ENCODE data around the gene OTULIN. TPM values are rescaled to one million over a fixed set of nuclear protein-coding genes. Genes with fewer than 3 reads are reported as not detected.
A peak's percentile ranks its signal among the peaks of the same experiment; 100 is the strongest.

OTULIN gene
- total RNA-seq, 4 donors from 2014 or later: 23.9 to 38.6 (median 34.5) TPM

DNA sequence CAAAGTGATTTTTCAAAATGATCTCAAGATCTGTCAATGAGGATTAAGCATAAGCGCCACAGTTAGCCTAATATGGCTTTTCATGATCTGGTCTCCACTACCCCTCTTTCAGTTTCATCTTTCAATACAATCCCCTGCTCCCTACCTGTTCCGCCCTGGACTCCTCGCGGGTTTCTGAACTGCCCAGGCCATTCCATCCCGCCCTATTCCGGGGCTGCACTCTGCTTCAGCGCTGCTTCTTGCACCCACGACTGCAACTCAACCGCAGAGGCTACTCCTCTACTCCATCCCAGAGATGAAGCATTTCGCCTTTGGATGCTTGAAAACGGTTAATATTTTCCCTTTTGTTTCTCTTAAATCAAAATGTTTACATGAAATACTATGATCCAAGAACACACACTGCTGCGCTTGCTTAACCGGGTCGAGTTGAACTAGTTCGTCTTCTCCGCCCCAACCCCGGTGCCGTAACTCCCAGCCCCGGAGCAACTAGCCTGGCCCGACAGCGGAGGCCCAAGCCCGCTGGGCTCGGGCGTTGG lies 716 bp upstream of the OTULIN start:
- Histone ChIP-seq H3K27me3 (no peaks in the 10 kb centered on the region), H3K4me1 (peaks cover 28 to 83% (median 45%) of the 10 kb centered on the region in 3 donors), H3K4me3 (peak overlapping the region; percentile 68 to 93 (median 80)), H3K27ac (peak overlapping the region; percentile 91 to 99 (median 97)), H3K9me3 (no peaks in the 10 kb centered on the region), H3K36me3 (peaks cover 0 to 7% (median 0%) of the 10 kb centered on the region in 3 donors)
- no peak for DNase-seq
- 2 to 3% methylated on average over 11 to 13 of the region's 24 CpGs for WGBS, 2 donors
- intact Hi-C loops (cut with DNase I): no loop called here
- TF ChIP-seq POLR2A (IDR thresholded peaks at IDR 0.05): no peak
- TF ChIP-seq, protein P1, sequence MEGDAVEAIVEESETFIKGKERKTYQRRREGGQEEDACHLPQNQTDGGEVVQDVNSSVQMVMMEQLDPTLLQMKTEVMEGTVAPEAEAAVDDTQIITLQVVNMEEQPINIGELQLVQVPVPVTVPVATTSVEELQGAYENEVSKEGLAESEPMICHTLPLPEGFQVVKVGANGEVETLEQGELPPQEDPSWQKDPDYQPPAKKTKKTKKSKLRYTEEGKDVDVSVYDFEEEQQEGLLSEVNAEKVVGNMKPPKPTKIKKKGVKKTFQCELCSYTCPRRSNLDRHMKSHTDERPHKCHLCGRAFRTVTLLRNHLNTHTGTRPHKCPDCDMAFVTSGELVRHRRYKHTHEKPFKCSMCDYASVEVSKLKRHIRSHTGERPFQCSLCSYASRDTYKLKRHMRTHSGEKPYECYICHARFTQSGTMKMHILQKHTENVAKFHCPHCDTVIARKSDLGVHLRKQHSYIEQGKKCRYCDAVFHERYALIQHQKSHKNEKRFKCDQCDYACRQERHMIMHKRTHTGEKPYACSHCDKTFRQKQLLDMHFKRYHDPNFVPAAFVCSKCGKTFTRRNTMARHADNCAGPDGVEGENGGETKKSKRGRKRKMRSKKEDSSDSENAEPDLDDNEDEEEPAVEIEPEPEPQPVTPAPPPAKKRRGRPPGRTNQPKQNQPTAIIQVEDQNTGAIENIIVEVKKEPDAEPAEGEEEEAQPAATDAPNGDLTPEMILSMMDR (IDR thresholded peaks at IDR 0.05): no peak

DNA sequence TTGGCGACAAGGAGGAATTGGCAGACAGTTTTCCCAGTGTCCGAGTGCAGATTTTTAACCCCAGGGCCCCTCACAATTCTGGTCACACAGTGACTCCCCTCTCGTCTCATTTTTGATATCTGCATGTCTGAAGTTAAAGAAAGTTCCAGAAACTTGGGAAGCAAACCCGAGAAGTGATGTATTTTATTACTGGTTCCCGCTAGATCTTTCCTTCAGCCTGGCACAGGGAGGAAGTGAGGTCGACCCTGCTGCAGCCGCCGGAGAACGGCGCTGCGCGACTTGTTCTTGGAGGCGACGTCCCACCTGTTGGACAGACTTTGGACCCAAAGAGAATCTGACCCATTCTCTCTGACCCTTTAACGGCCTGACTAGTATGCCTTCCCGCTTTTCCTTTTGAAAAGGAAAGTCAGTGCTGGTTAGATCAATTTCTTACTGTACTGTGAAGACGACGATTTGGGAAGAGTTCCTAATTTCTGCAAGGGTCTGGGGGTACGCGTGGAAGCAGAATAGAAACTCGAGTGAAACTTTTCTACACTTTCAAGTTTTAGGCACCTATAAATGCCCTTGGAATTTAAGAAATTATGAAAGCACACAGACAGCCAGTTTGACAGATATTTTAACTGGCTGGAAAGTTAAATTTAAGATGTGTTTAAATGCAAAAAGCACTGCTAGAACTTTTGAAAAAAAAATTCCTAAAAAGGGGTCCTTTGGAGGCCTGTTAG lies 744 bp downstream of the OTULIN start:
- no peak for DNase-seq
- Histone ChIP-seq H3K27ac (peak overlapping the region; percentile 91 to 99 (median 97)), H3K9me3 (no peaks in the 10 kb centered on the region), H3K4me3 (peak overlapping the region; percentile 68 to 93 (median 80)), H3K4me1 (peaks cover 35 to 88% (median 44%) of the 10 kb centered on the region in 3 donors), H3K27me3 (no peaks in the 10 kb centered on the region), H3K36me3 (peaks cover 0 to 7% (median 0%) of the 10 kb centered on the region in 3 donors)
- intact Hi-C loops (cut with DNase I): no loop called here
- TF ChIP-seq, protein P1 (IDR thresholded peaks at IDR 0.05): no peak
- no peak for TF ChIP-seq POLR2A (IDR thresholded peaks at IDR 0.05)
- 1% methylated on average over 17 of the region's 21 CpGs for WGBS, 2 donors

DNA sequence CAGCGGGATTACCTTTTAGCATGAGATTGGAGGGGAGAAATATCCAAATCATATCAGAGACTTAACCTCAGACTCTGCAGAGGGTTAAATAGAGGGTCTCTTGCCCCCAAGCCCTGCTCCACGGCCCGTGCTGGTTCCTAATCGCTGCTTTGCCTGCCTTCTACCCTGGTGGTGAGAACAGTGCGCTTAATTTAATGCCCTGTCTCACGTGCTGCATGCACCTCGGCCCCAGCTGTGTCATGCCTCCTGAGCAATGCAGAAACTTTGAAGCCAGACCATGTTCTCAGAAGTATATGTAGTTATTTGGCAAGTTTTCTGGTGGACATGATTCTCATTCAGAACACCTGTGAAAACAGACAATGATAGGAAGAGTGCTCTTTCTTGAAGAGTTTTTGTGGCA lies 1.4 kb downstream of the OTULIN start:
- DNase-seq: no peak
- peaks cover 30 to 88% (median 43%) of the 10 kb centered on the region in 3 donors for H3K4me1 ChIP-seq
- 15 to 41% methylated on average over 4 of the region's 7 CpGs for WGBS, 2 donors
- peaks cover 0 to 7% (median 0%) of the 10 kb centered on the region in 3 donors for H3K36me3 ChIP-seq
- peak overlapping the region in 3 of 4 donors; percentile 96 to 99 (median 98) for H3K27ac ChIP-seq
- H3K27me3 ChIP-seq: no peaks in the 10 kb centered on the region
- peak overlapping the region in 3 of 4 donors; percentile 78 to 93 (median 82) for H3K4me3 ChIP-seq
- TF ChIP-seq POLR2A (IDR thresholded peaks at IDR 0.05): no peak
- TF ChIP-seq, protein P1 (IDR thresholded peaks at IDR 0.05): peak in 4 of 6 experiments; percentile 18 to 63 (median 44)
- H3K9me3 ChIP-seq: no peaks in the 10 kb centered on the region
- intact Hi-C loops (cut with DNase I): no loop called here

DNA sequence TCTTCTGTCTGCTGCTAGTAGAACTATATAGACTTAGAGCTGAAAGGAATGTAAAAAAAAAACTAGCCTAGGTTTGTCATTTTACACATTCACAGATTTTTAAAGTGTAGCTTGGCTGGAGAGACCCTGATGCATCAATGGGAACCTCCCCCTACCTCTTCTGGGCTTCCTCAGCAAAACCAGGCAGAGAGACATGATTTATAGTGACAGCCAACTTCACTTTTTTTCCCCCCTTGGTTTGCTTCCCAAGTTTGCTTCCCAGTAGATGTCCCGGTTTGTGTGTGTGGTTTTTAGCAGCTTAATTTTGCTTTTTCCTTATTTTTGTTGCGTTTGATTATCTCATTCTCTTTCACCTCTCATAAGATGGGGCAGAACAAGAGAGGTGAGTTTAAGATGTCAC lies 1.8 kb downstream of the OTULIN start:
- peak overlapping the region in 2 of 4 donors; percentile 98 to 99 for H3K27ac ChIP-seq
- intact Hi-C loops (cut with DNase I): no loop called here
- no peaks in the 10 kb centered on the region for H3K27me3 ChIP-seq
- peak overlapping the region in 2 of 4 donors; percentile 82 to 93 for H3K4me3 ChIP-seq
- DNase-seq: no peak
- peaks cover 0 to 7% (median 0%) of the 10 kb centered on the region in 3 donors for H3K36me3 ChIP-seq
- no peak for TF ChIP-seq POLR2A (IDR thresholded peaks at IDR 0.05)
- TF ChIP-seq, protein P1 (IDR thresholded peaks at IDR 0.05): no peak
- H3K9me3 ChIP-seq: no peaks in the 10 kb centered on the region
- peaks cover 31 to 88% (median 43%) of the 10 kb centered on the region in 3 donors for H3K4me1 ChIP-seq
- WGBS, 2 donors: 16 to 28% methylated on average over 2 of the region's 2 CpGs

DNA sequence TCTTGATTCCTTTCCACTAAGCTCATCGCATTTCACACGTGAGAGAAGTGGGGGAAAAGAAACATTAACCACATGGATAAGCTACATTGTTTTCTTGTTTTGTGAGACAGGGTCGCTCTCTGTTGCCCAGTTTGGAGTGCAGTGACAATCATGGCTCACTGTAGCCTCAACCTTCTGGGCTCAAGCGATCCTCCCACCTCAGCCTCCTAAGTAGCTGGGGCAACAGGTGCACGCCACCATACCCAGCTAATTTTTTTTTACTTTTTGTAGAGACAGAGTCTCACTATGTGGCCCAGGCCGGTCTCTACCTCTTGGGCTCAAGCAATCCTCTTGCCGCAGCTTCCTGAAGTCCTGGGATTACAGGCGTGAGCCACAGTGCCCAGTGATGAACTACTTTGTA lies 2.8 kb downstream of the OTULIN start:
- no peak for DNase-seq
- Histone ChIP-seq H3K4me1 (peaks cover 39 to 88% (median 52%) of the 10 kb centered on the region in 3 donors), H3K27me3 (no peaks in the 10 kb centered on the region), H3K27ac (no peak overlapping the region), H3K36me3 (peaks cover 0 to 7% (median 0%) of the 10 kb centered on the region in 3 donors), H3K4me3 (no peak overlapping the region), H3K9me3 (no peaks in the 10 kb centered on the region)
- TF ChIP-seq POLR2A (IDR thresholded peaks at IDR 0.05): no peak
- TF ChIP-seq, protein P1 (IDR thresholded peaks at IDR 0.05): no peak
- WGBS, 2 donors: 82 to 83% methylated on average over 7 to 8 of the region's 8 CpGs
- intact Hi-C loops (cut with DNase I): no loop called here

Data from esophagus squamous epithelium (tissue), 5 donors.